GM21423 (cell line): ENCODE results near the gene OR1A2.
"Not testable (repeated sequence)": the region's sequence is repeated elsewhere in the genome, so short reads cannot be mapped to it uniquely, and the experiment has no call there.

ENCODE experiments used
- ATAC-seq: cut with Tn5 transposase; IDR thresholded peaks from one replicate; pipeline ENCODE4 v1.9.1; 2021; ENCODE audit warnings: mild to moderate bottlenecking, moderate library complexity; ENCODE audit not compliant: unreplicated experiment

The OR1A2 gene, protein sequence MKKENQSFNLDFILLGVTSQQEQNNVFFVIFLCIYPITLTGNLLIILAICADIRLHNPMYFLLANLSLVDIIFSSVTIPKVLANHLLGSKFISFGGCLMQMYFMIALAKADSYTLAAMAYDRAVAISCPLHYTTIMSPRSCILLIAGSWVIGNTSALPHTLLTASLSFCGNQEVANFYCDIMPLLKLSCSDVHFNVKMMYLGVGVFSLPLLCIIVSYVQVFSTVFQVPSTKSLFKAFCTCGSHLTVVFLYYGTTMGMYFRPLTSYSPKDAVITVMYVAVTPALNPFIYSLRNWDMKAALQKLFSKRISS

DNA sequence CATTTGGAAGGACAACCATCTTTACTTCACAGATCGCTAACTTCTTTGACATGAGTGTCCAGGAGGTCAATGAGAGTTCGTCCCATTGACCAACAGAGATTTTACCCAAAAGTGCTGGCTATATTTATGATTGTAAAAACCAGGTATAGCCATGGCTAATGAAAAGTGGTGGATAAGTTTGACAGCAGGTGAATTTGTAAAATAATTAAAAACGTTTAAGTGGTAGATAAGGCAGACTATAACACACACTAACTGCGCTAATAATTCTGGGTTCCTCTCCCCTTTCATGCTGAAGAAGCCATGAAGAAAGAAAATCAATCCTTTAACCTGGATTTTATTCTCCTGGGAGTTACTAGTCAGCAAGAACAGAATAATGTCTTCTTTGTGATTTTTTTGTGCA lies at the start of gene OR1A2:
Gene OR1A2, plus strand, starts transcription at position 301 of the 400 bp plus-strand sequence. Its CDS starts 0 bp downstream, at position 301.
- ATAC-seq: no peak

DNA sequence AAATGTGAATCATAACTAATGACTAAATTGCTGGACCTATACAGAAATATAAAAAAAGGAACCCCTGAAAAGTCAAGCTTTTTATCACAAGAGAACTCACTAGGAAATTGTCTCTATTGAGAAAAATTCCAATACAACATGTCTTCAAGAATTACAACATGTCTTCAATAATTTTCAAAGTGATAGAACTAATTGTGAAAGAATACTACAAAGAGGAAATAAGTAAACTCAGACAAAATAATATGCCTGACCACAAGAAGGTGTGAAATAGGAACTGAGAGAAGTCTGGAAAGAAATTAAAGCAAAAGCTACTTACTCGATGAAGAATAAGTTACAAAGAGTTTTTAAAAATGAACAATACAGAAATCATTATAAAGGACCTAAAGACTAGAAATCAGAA lies 40.1 kb upstream of the OR1A2 start:
- ATAC-seq: no peak

- ATAC-seq: no peak
These were observed 29.7 kb upstream of the OR1A2 start for GRCh38 chr17:3167574-3167973.

GRCh38 chr17:3189961-3190360 lies 7.4 kb upstream of the OR1A2 start:
- no peak for ATAC-seq

DNA sequence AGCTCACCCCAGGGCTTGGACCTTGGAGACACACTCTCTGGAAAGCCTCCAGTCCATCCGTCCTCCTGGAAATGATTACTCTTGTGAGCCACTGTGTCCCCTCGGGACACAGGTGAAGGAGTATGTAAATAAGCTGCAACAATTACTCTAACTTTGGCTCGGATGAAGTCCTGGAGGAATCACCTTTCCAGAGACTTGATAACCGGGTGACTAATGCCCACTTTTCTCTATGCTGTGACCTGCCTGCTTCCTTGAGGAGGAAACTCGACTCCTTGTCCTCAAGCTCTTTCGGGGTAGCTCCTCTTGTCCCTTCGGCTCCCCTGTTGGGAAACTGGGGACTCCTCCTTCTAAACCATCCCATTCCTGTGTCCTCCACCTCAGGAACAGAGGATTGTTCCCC lies 10.0 kb downstream of the OR1A2 start, which contains the start of gene OR1A1:
Gene OR1A1, plus strand, starts transcription at position 301 of the 400 bp plus-strand sequence. CDS start 7,954 bp downstream, outside the sequence.
- no peak for ATAC-seq

GRCh38 chr17:3208484-3208883 lies 11.2 kb downstream of the OR1A2 start:
- no peak for ATAC-seq

DNA sequence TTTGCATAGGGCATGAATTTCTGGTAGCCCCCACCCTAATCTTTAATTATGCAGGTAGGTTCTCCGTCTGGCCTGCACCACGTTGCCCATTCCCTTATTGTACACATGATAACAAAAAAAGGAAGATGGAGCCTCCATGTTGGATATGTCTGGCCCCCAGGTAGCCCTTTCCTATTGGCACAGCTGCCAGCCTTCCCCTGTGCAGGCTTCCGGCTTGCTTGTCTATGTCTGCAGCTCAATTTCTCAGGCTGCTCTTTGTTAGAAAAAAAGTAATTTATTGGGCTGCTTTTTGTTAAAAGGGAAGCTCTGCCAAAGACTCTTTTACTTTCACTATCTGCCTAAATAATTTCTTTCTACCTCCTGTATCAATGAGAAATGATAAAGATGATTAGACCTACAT lies 15.7 kb downstream of the OR1A2 start:
- ATAC-seq: no peak

- ATAC-seq: no peak
These were observed 16.3 kb downstream of the OR1A2 start for GRCh38 chr17:3213587-3213986.

GRCh38 chr17:3219978-3220377 lies 22.7 kb downstream of the OR1A2 start:
- ATAC-seq: not testable (repeated sequence)

GRCh38 chr17:3221850-3222249 lies 24.5 kb downstream of the OR1A2 start:
- no peak for ATAC-seq

- no peak for ATAC-seq
These were observed 25.2 kb downstream of the OR1A2 start for GRCh38 chr17:3222505-3222904.

DNA sequence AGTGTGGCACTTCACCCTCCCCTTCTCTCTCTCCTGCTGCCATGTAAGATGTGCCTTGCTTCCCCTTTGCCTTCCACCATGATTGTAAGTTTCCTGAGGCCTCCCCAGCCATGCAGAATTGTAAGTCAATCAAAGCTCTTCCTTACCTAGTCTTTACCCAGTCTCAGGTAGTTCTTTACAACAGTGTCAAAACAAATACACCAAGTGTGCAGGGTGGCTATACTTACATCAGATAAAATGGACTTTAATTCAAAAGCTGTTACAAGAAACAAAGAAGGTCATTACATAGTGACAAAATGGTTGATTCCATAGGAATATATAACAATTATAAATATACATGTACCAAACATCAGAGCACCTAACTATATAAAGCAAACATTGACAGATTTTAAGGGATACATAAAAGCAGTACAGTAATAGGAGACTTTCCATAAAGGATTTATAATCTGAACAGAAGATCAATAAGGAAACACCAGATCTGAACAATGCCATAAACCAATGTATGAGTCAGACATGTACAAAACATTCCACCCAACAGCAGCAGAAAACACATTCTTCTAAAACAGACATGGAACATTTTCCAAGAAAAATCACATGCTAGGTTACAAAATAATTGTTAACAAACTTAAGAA lies 27.5 kb downstream of the OR1A2 start:
- not testable (repeated sequence) for ATAC-seq

GRCh38 chr17:3232300-3232699 lies 35.0 kb downstream of the OR1A2 start:
- not testable (repeated sequence) for ATAC-seq

- not testable (repeated sequence) for ATAC-seq
These were observed 41.4 kb downstream of the OR1A2 start for GRCh38 chr17:3238685-3239084.

DNA sequence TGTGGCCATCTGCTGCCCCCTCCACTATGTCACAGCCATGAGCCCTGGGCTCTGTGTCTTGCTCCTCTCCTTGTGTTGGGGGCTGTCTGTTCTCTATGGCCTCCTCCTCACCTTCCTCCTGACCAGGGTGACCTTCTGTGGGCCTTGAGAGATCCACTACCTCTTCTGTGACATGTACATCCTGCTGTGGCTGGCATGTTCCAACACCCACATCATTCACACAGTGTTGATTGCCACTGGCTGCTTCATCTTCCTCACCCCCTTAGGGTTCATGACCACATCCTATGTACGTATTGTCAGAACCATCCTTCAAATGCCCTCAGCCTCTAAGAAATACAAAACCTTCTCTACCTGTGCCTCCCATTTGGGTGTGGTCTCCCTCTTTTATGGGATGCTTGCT lies 43.7 kb downstream of the OR1A2 start:
- not testable (repeated sequence) for ATAC-seq

- ATAC-seq: not testable (repeated sequence)
These were observed 47.5 kb downstream of the OR1A2 start for GRCh38 chr17:3244841-3245240.
